ENCODE measurements around the gene IQSEC1. TPM values are rescaled to one million over a fixed set of nuclear protein-coding genes. Genes with fewer than 3 reads are reported as not detected.

Gene IQSEC1
- total and polyA plus RNA-seq, 9 of the 15 experiments (the other 6 are each of a cell fraction or from before 2014, with no cell fraction given) = 0.56 to 39.0 (median 6.8) TPM

GRCh38 chr3:13011573-13012220, 61.5 kb downstream of the IQSEC1 start (continued):
- TF ChIP-seq ETS1 (conservative IDR thresholded peaks at IDR 0.05; ENCODE audit: control insufficient read depth, low read depth, low read length) (no peak), MEF2D (tag; conservative IDR thresholded peaks at IDR 0.05; ENCODE audit: low read depth) (0 out of 2 replicates have a peak, but pooled peaks have one; percentile 15), ILK (tag; IDR thresholded peaks at IDR 0.05; ENCODE audit: borderline replicate concordance, low read depth) (no peak), E4F1 (CRISPR knock-in tag; IDR thresholded peaks at IDR 0.05; ENCODE audit: borderline replicate concordance) (no peak), POLR2AphosphoS2 (IDR thresholded peaks at IDR 0.05; ENCODE audit: low read length) (no peak), NRF1 (conservative IDR thresholded peaks at IDR 0.05 in 1 of 2, IDR thresholded peaks at IDR 0.05 in 1 of 2) (peak in 1 of 2 experiments; percentile 9; a peak in 1 of 4 replicates), ZNF263 (CRISPR knock-in tag; IDR thresholded peaks at IDR 0.05; ENCODE audit: borderline replicate concordance) (no peak), CUX1 (CRISPR knock-in tag; IDR thresholded peaks at IDR 0.05) (no peak), ZNF124 (CRISPR knock-in tag; IDR thresholded peaks at IDR 0.05) (no peak), PHF21A (IDR thresholded peaks at IDR 0.05; ENCODE audit: borderline replicate concordance, low read depth) (no peak), MTA3 (IDR thresholded peaks at IDR 0.05; ENCODE audit: borderline replicate concordance) (no peak), DPF2 (IDR thresholded peaks at IDR 0.05) (no peak), XRCC4 (IDR thresholded peaks at IDR 0.05; ENCODE audit: extremely low read depth, insufficient read depth, insufficient read length) (no peak), ZZZ3 (IDR thresholded peaks at IDR 0.05) (no peak), FOXJ2 (tag; IDR thresholded peaks at IDR 0.05) (no peak), MIER1 (IDR thresholded peaks at IDR 0.05; ENCODE audit: low read depth) (no peak), ZNF75A (CRISPR knock-in tag; IDR thresholded peaks at IDR 0.05) (no peak), ZFP1 (CRISPR knock-in tag; IDR thresholded peaks at IDR 0.05) (no peak), DMBX1 (CRISPR knock-in tag; IDR thresholded peaks at IDR 0.05; ENCODE audit: borderline replicate concordance) (peak; percentile 84), POLR2B (IDR thresholded peaks at IDR 0.05; ENCODE audit: low read depth, partially characterized antibody) (no peak)
